Glutamatergic neuron (in vitro differentiated cells): Measurements from ENCODE around the gene LTBP4. TPM values are rescaled to one million over a fixed set of nuclear protein-coding genes. Genes with fewer than 3 reads are reported as not detected.
A peak's percentile ranks its signal among the peaks of the same experiment; 100 is the strongest.

ENCODE experiments used
- DNase-seq: peaks from one replicate; pipeline ENCODE4 v3.0.0; 2022
- H3K27ac Mint-ChIP-seq: one replicate; pipeline ENCODE4 v1.8.0; 2020; ENCODE audit warnings: mild to moderate bottlenecking, mixed read lengths, inconsistent platforms; ENCODE audit not compliant: unreplicated experiment
- H3K27me3 Mint-ChIP-seq: one replicate; pipeline ENCODE4 v1.8.0; 2020; ENCODE audit warnings: mild to moderate bottlenecking, moderate library complexity, mixed read lengths, inconsistent platforms; ENCODE audit not compliant: unreplicated experiment
- H3K36me3 Mint-ChIP-seq: one replicate; pipeline ENCODE4 v1.8.0; 2020; ENCODE audit warnings: mild to moderate bottlenecking, mixed read lengths, inconsistent platforms; ENCODE audit not compliant: unreplicated experiment
- H3K4me1 Mint-ChIP-seq: one replicate; pipeline ENCODE4 v1.8.0; 2020; ENCODE audit warnings: mild to moderate bottlenecking, low read depth, mixed read lengths, inconsistent platforms; ENCODE audit not compliant: unreplicated experiment
- H3K4me3 Mint-ChIP-seq: one replicate; pipeline ENCODE4 v1.8.0; 2020; ENCODE audit warnings: mild to moderate bottlenecking, mixed read lengths, inconsistent platforms; ENCODE audit not compliant: unreplicated experiment
- H3K9me3 Mint-ChIP-seq: one replicate; pipeline ENCODE4 v1.8.0; 2020; ENCODE audit warnings: mild to moderate bottlenecking, moderate library complexity, mixed read lengths, inconsistent platforms; ENCODE audit not compliant: unreplicated experiment
- CTCF ChIP-seq: fragments of 200-600 bp; sonication (generic); IDR thresholded peaks from one replicate; pipeline ENCODE4 v1.5.0; 2021; ENCODE audit not compliant: partially characterized antibody, unreplicated experiment
- total RNA-seq: library from RNA; stranded (reverse); fragmentation: NEBNext Ultra II Directional; extraction: Animal tissue kit (Norgen Biotek cat#: 25700); gene quantifications from one replicate; pipeline ENCODE4 v1.2.1, GENCODE V29; 2021; ENCODE audit not compliant: unreplicated experiment

The LTBP4 gene
- total RNA-seq, 1 donor from 2014 or later: 169 TPM

GRCh38 chr19:40612831-40613689, 11.9 kb downstream of the LTBP4 start:
- TF ChIP-seq CTCF: no peak
- Mint-ChIP-seq H3K27me3 (peaks cover 23% of the 10 kb centered on the region), H3K36me3 (peaks cover 11% of the 10 kb centered on the region), H3K4me1 (peaks cover 6% of the 10 kb centered on the region), H3K4me3 (peak overlapping the region; percentile 98), H3K27ac (peak overlapping the region; percentile 11), H3K9me3 (peaks cover 12% of the 10 kb centered on the region)
- DNase-seq: peak; percentile 67

GRCh38 chr19:40613690-40614621, 12.8 kb downstream of the LTBP4 start:
- TF ChIP-seq CTCF: no peak
- Mint-ChIP-seq H3K36me3 (peaks cover 8% of the 10 kb centered on the region), H3K27ac (peak overlapping the region; percentile 97), H3K9me3 (peaks cover 12% of the 10 kb centered on the region), H3K4me1 (peaks cover 6% of the 10 kb centered on the region), H3K4me3 (peak overlapping the region; percentile 98), H3K27me3 (peaks cover 22% of the 10 kb centered on the region)
- peak; percentile 86 for DNase-seq

- peaks cover 6% of the 10 kb centered on the region for H3K4me1 Mint-ChIP-seq
- H3K36me3 Mint-ChIP-seq: peaks cover 5% of the 10 kb centered on the region
- peaks cover 12% of the 10 kb centered on the region for H3K9me3 Mint-ChIP-seq
- H3K4me3 Mint-ChIP-seq: peak overlapping the region; percentile 98
- DNase-seq: peak; percentile 83
- peak overlapping the region; percentile 97 for H3K27ac Mint-ChIP-seq
- H3K27me3 Mint-ChIP-seq: peaks cover 21% of the 10 kb centered on the region
- TF ChIP-seq CTCF: no peak
These were observed 13.6 kb downstream of the LTBP4 start for GRCh38 chr19:40614622-40615411.

- Mint-ChIP-seq H3K4me3 (no peak overlapping the region), H3K9me3 (peaks cover 12% of the 10 kb centered on the region), H3K27ac (no peak overlapping the region), H3K36me3 (peaks cover 5% of the 10 kb centered on the region), H3K4me1 (peaks cover 3% of the 10 kb centered on the region), H3K27me3 (peaks cover 18% of the 10 kb centered on the region)
- DNase-seq: no peak
- TF ChIP-seq CTCF: no peak
These were observed 15.0 kb downstream of the LTBP4 start for GRCh38 chr19:40616178-40616577.
